AG04450 (cell line): ENCODE results near the gene NHSL2. TPM values are rescaled to one million over a fixed set of nuclear protein-coding genes. Genes with fewer than 3 reads are reported as not detected.

Source experiments
- CTCF ChIA-PET: fragments of 300-600, 350-600 bp; formaldehyde crosslinking; extraction: SDS; loops from one replicate; lab custom pipeline; 2022; ENCODE audit warnings: antibody characterized with exemption, inconsistent platforms; lab: Charles Lee
- POLR2A ChIA-PET: fragments of 350-600 bp; formaldehyde crosslinking; extraction: SDS; loops from one replicate; lab custom pipeline; 2021; ENCODE audit warnings: antibody characterized with exemption, inconsistent platforms; lab: Yijun Ruan, JAX
- DNase-seq: peaks from one replicate; pipeline ENCODE4 v3.0.0-alpha.2; 2011; ENCODE audit warnings: low read depth, low spot score
- H3K27ac ChIP-seq: one replicate; pipeline ENCODE4 v1.5.1; 2012; ENCODE audit warnings: low read depth, low read length, control low read depth
- H3K27me3 ChIP-seq: one replicate; pipeline ENCODE4 v1.6.0; 2012; ENCODE audit warnings: low read length; ENCODE audit not compliant: control insufficient read depth, insufficient read depth
- H3K4me3 ChIP-seq: 2 replicates; pipeline ENCODE4 v1.5.1; 2011; ENCODE audit warnings: mild to moderate bottlenecking, low read depth, low read length, control low read depth
- H3K9me3 ChIP-seq: 2 replicates; pipeline ENCODE4 v1.5.1; 2012; ENCODE audit warnings: low read length; ENCODE audit not compliant: control insufficient read depth, insufficient read depth
- polyA plus RNA-seq: library from polyadenylated mRNA; depleted of rRNA; stranded (reverse); fragments of >200 nt; gene quantifications from 2 replicates; pipeline ENCODE4 v1.2.3, GENCODE V29; 2011
- TF ChIP-seq, protein P1 (sequence below): IDR thresholded peaks from 2 replicates; pipeline ENCODE4 v1.5.1; 2011; ENCODE audit warnings: low read depth, low read length, control low read depth, inconsistent platforms

Gene NHSL2
- polyA plus RNA-seq, 1 experiment: 3.0 TPM

- ChIA-PET CTCF (interaction anchor here (0.6 to 2.6 kb wide), 4 partner anchors 10 to 96 kb away, joined by 3 to 12 read pairs (median 3); no protein-coding TSS in a partner anchor), POLR2A (no interaction called here)
- Histone ChIP-seq H3K27me3 (no peaks in the 10 kb centered on the region), H3K27ac (no peak overlapping the region), H3K4me3 (no peak overlapping the region), H3K9me3 (no peaks in the 10 kb centered on the region)
- TF ChIP-seq, protein P1, sequence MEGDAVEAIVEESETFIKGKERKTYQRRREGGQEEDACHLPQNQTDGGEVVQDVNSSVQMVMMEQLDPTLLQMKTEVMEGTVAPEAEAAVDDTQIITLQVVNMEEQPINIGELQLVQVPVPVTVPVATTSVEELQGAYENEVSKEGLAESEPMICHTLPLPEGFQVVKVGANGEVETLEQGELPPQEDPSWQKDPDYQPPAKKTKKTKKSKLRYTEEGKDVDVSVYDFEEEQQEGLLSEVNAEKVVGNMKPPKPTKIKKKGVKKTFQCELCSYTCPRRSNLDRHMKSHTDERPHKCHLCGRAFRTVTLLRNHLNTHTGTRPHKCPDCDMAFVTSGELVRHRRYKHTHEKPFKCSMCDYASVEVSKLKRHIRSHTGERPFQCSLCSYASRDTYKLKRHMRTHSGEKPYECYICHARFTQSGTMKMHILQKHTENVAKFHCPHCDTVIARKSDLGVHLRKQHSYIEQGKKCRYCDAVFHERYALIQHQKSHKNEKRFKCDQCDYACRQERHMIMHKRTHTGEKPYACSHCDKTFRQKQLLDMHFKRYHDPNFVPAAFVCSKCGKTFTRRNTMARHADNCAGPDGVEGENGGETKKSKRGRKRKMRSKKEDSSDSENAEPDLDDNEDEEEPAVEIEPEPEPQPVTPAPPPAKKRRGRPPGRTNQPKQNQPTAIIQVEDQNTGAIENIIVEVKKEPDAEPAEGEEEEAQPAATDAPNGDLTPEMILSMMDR: no peak
- no peak for DNase-seq
Measured at GRCh38 chrX:72031118-72031517, 120.5 kb downstream of the NHSL2 start.

DNA sequence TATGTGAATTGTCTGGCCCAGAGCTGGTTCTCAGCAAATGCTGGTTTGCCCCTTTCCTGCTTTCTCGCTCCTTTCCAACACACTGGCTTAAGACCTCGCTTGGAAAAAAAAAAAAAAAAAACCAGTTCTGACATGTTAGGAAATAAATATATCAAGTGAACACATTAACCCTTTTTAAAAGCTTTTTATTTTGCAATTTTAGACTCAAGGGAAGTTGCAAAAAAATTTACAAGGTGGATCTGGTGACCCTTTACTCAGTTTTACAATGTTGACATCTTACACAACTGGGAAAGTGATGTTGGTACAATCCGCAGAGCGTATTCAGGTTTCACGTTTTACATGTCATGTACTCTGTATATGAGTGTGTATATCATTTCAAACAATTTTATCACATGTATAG, 121.0 kb downstream of the NHSL2 start:
- H3K27ac ChIP-seq: no peak overlapping the region
- POLR2A ChIA-PET: interaction anchor here (0.7 kb wide), 1 partner anchor 12 kb away, joined by 8 read pairs; no protein-coding TSS in a partner anchor
- no peaks in the 10 kb centered on the region for H3K9me3 ChIP-seq
- no peak for DNase-seq
- H3K27me3 ChIP-seq: no peaks in the 10 kb centered on the region
- H3K4me3 ChIP-seq: no peak overlapping the region
- CTCF ChIA-PET: interaction anchor here (0.6 to 1.3 kb wide), 4 partner anchors 12 to 92 kb away, joined by 3 to 6 read pairs (median 3); no protein-coding TSS in a partner anchor
- TF ChIP-seq, protein P1: no peak

DNA sequence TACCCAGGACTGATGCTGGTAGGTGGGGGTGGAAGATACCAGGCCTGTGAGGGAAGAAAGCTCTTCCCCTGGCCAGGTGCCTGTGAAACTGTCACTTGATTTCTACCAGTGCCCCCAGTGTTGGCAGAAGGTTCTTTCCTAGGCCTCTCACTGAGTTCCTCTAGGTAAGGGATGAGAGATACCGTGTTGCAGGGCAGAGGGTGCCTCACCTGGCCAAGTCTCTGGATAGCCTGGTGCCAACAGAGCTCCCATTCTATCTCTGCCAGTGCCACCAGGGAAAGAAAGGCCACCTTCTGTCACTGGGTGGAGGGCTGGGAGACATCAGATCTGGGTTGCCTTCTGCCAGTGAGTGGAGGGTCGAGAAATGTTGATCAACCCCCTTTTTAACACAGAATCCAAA, 127.0 kb downstream of the NHSL2 start:
- POLR2A ChIA-PET: no interaction called here
- H3K9me3 ChIP-seq: no peaks in the 10 kb centered on the region
- TF ChIP-seq, protein P1: no peak
- DNase-seq: no peak
- CTCF ChIA-PET: interaction anchor here (0.7 to 0.9 kb wide), 2 partner anchors 18 to 20 kb away, joined by 3 to 4 read pairs; no protein-coding TSS in a partner anchor
- no peak overlapping the region for H3K27ac ChIP-seq
- no peaks in the 10 kb centered on the region for H3K27me3 ChIP-seq
- no peak overlapping the region for H3K4me3 ChIP-seq

DNA sequence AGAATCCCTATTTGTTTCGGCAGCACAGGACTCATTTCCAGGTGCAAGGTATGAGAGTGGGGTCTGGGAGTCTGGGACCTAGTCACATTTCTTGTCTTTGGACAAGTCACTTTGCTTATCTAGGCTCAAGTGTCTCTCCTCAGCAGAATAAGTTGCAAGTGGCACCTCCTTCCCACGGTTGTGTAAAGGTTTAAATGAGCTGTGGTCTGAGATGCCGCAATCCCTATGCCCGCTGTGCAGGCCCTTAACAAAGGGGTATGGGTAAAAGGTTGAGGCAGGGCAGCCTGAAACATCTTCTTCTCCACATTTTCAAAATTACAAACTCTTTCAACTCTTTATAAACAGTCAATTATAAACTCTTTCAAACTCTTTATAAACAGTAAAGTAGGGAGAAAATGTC, 127.4 kb downstream of the NHSL2 start:
- ChIA-PET CTCF (interaction anchor here (0.7 kb wide), 1 partner anchor 20 kb away, joined by 4 read pairs; no protein-coding TSS in a partner anchor), POLR2A (no interaction called here)
- Histone ChIP-seq H3K9me3 (no peaks in the 10 kb centered on the region), H3K27ac (no peak overlapping the region), H3K27me3 (no peaks in the 10 kb centered on the region), H3K4me3 (no peak overlapping the region)
- TF ChIP-seq, protein P1: no peak
- no peak for DNase-seq

- ChIA-PET CTCF (no interaction called here), POLR2A (no interaction called here)
- Histone ChIP-seq H3K27ac (no peak overlapping the region), H3K9me3 (no peaks in the 10 kb centered on the region), H3K4me3 (no peak overlapping the region), H3K27me3 (no peaks in the 10 kb centered on the region)
- TF ChIP-seq, protein P1: no peak
- no peak for DNase-seq
Measured at GRCh38 chrX:72038868-72039267, 128.2 kb downstream of the NHSL2 start.
